Activated gamma-delta T cell treated with Interleukin-2 at 50 U/mL for 16 hours (primary cell): Measurements from ENCODE around the gene BMP7.

ENCODE experiments used
- DNase-seq: peaks from one replicate; pipeline ENCODE4 v3.0.0-alpha.2; 2020

Gene BMP7

DNA sequence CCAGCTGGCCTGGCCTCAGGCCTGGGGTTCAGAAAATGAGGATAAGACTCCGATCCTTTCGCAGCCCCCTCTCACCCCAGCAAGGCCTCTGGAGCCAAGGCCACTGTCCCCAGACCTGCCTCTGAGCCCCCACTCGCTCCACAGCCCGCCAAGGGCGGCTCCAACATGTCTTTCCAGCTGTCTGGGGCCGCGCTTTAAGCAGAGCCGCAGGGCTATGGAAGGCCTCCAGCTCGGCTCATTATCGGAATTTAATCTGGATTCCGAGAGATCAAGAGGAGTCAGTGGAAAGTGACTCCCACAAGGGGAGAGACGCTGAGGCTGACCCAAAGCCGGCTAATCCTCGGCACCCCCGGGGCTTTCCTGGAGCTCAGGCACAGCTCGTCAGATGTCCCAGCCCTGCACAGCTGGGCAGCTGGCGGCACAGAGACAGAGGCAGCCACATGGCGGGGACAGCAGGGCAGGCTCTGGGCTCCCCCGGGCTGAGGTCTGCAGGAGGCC is 41.8 kb downstream of the BMP7 start:
- no peak for DNase-seq

DNA sequence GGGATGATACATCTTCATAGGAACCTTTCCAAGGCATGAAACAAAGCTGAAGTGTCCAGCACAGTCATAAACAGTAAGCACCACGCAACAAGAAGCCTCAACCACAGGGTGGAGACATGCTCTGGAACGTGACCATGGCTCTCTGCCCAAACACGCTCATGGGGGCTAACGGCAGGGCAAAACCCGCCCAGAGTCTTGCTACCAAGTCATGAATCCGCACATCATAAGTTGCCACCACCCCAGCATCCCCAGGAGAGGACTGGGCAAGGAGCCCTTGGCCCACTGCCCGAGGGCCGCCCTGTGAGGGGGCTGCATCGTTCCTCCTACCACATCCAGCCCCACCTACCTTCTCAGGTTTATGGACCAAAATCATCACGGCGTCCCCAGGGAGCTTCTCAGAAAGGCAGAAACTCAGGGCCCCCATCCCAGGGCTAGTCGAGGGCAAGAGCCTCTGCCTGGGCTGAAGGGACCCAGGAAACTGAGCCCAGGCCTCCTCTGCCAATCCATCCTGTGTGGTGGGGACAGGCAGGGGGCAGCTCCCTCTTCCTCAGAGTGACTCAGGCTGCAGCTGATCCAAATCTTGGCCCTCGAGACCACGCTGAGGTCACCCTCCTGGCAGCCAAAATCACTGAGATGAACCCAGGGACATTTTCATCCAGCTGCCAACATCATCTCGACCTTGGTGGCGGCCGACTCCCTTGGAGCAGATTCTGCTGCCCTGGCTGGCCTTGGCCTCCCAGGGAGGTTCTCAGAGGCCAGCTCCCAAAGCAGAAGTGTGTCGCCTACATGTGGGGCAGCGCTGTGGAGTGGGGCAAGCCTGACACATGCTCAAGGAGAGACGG is 42.6 kb downstream of the BMP7 start:
- no peak for DNase-seq

DNA sequence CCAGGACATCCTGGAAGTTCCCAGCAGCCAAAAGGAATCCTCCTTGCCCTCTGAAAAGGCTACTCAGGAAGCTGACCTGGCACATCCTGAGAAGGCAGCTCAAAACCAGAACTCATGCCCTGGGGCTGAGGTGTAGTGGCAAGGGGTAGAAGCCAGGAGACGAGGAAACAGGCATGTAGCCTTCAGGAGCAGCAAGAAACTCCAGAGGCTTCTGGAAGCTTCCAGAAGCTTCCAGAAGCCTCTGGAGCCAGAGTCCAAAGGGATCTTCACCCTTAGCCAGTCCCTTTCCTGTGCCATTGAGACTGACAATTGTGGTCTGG is 43.9 kb downstream of the BMP7 start:
- no peak for DNase-seq

- no peak for DNase-seq
Observed at GRCh38 chr20:57221916-57222630, 44.4 kb downstream of the BMP7 start.

- DNase-seq = no peak
Observed at GRCh38 chr20:57220337-57221145, 45.9 kb downstream of the BMP7 start.

- no peak for DNase-seq
Observed at GRCh38 chr20:57219071-57219677, 47.3 kb downstream of the BMP7 start.

DNA sequence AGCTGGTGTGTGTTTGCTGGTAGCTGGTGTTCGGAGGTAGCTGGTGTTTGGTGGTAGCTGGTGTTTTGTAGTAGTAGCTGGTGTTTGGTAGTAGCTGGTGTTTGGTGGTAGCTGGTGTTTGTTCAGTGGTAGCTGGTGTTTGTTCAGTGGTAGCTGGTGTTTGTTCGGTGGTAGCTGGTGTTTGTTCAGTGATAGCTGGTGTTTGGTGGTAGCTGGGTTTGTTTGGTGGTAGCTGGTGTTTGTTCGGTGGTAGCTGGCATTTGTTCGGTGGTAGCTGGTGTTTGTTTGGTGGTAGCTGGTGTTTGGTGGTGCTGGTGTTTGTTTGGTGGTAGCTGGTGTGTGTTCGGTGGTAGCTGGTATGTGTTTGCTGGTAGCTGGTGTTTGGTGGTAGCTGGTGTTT is 48.0 kb downstream of the BMP7 start:
- no peak for DNase-seq

DNA sequence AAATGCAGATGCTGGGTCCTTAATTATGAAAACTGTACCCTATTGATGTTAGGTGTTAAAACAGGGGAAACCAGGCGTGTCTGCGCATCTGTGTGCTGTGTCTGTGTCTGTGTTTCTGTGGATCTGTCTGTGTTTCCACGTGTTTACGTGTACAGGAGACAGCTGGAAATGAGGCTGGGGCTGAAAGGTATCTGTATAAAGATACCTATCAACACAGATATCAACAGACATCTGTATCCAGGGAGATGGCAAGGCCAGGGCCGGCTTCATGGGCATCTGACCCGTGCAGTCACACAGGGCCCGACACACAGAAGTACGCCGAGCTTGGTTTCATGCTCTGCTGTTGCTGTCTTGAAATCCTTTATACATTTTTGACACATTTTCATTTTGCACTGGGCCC is 48.6 kb downstream of the BMP7 start:
- DNase-seq = no peak

- DNase-seq = no peak
Observed at GRCh38 chr20:57216669-57217068, 49.8 kb downstream of the BMP7 start.

DNA sequence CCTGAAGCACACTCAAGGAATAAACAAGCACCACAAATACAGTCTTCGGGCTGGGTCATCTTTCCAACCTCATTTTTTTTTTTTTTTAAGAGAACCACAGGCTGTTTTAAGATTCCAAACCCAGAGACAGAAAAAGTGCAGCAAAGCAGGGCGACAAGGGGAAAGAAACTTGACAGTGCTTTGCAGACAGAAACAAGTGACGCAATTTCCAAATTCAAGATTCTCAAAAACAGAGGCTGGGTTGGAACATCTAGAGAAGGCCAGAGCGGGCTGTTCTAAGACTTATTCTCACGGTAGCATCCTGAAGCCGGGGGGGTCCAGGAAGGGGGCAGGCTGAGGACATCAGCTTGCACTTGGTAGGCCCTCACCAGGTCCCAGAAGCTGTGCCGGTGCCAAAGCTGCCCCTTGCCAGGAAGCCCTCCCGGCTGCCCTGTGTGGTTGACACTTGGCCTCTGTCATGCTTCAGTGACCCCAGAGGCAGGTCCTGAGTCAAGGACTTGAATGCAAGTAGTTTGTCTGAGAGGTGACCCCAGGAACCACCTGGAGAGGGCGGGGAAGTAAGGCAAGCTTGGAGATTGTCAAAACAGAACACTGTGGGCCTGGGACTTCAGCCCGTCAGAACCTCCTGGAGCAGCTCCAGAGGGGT is 50.5 kb downstream of the BMP7 start:
- DNase-seq = no peak

GRCh38 chr20:57215426-57215825 is 51.0 kb downstream of the BMP7 start:
- no peak for DNase-seq

DNA sequence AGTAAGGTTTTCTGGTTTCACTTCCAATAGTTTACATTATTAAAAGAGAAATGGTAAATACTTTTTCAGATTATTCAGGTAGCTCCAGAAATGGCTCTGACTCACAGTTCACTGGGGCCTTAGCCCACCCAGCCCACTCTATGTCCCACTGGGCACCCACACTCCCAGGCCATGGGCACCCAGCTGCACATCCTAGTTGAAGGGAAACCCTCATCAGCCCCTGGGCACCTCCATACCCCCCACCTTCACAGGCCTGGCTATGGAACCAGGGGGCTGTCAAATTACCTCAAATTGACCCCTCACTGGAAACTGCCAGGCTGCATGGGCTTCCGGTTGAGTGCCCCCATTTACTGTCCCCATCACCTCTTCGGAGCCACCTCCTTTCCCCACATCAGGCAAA is 51.5 kb downstream of the BMP7 start:
- DNase-seq = no peak

DNA sequence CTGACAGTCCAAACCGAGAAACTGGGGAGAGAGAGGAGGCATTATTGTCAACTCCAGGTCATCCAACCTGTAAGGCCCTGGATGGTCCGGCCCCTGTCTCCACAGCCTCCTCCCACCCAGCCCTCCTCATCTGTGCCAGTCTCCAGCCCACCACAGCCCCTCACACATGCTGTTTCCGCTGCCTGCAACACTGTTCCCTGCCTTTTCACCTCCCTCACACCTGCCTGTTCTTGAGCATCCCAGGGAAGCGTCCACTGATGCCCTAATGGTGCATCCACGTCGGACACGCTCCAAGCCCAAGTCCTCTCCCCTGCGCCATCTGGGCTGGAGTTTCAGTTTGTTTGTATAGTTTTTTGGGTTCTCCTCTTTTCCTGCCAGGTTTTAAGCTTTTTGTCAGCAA is 52.0 kb downstream of the BMP7 start:
- no peak for DNase-seq

- DNase-seq = no peak
Observed at GRCh38 chr20:57213924-57214323, 52.5 kb downstream of the BMP7 start.

GRCh38 chr20:57213291-57213690 is 53.1 kb downstream of the BMP7 start:
- DNase-seq = no peak

DNA sequence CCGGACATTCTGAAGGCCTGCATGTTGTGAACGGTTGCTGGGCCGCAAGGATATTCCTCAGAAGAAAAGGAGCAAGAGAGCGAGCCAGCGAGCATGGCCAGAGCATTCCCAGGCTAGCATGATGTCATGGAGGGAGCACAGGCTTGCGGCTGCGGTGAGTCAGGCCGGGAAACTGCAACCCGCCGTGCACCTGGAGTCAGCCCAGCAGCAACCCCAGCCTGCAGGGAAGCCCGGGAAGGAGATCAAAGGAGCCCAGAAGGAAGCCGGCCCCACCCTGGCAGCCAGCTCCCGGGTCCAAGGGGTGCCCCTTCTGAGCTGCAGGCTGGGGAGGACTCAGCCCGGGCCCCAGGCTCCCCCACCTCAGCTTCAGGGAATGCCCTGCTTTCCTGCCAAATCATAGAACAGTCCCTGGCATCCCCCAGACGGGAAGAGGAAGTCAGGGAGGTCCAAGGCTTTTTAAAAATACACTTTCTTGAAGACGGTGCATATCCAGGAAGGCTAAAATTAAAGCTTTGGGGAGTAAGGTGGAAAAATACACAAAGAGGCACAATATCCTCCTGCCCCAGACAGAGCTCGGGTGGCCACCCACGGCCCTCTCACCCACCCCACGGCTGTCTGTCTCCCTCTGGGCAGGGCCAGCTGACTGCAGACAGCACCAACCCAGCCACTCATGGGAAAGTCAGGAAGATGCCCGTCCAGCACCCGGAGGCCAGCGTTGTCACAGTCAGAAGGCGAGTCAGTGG is 53.7 kb downstream of the BMP7 start:
- no peak for DNase-seq

- no peak for DNase-seq
Observed at GRCh38 chr20:57211908-57212533, 54.4 kb downstream of the BMP7 start.

DNA sequence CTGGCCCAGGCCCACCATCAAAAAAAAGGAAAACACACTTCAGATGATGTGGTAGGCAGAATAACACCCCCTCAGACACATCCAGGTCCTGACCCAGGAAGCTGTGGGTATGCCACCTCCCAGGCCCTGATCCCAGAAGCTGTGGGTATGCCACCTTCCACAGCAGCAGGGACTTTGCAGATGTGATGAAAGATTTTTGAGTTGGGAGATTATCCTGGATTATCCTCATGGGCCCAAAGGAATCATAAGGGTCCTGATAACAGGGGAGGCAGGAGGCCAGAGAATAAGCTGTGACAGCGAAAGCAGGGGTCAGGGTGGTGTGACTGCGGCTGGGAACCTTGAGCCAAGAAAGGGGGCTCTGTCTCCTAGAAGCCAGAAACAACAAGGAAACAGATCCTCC is 55.0 kb downstream of the BMP7 start:
- no peak for DNase-seq

GRCh38 chr20:57210911-57211280 is 55.5 kb downstream of the BMP7 start:
- DNase-seq = no peak

GRCh38 chr20:57210054-57210910 is 56.2 kb downstream of the BMP7 start:
- DNase-seq = no peak
